SU-DHL-6 (cell line): ENCODE measurements around the gene ZBTB44.

Experiments
- EZH2phosphoT487 ChIP-seq: fragments of 200-600 bp; sonication (generic), shearing (Covaris generic); conservative IDR thresholded peaks from 2 replicates; pipeline ENCODE4 v1.6.1; 2018; ENCODE audit warnings: mild to moderate bottlenecking, antibody characterized with exemption, low read length, moderate library complexity, mixed read lengths
- TF ChIP-seq, protein P1 (sequence below): fragments of 200-600 bp; sonication (generic); IDR thresholded peaks from one replicate; pipeline ENCODE4 v1.5.1; 2017; ENCODE audit warnings: antibody characterized with exemption, mild to moderate bottlenecking, low read length, moderate library complexity; ENCODE audit not compliant: insufficient read depth, poor library complexity, severe bottlenecking

GRCh38 chr11:130227373-130227772, 87.3 kb downstream of the ZBTB44 start:
- TF ChIP-seq, protein P1, sequence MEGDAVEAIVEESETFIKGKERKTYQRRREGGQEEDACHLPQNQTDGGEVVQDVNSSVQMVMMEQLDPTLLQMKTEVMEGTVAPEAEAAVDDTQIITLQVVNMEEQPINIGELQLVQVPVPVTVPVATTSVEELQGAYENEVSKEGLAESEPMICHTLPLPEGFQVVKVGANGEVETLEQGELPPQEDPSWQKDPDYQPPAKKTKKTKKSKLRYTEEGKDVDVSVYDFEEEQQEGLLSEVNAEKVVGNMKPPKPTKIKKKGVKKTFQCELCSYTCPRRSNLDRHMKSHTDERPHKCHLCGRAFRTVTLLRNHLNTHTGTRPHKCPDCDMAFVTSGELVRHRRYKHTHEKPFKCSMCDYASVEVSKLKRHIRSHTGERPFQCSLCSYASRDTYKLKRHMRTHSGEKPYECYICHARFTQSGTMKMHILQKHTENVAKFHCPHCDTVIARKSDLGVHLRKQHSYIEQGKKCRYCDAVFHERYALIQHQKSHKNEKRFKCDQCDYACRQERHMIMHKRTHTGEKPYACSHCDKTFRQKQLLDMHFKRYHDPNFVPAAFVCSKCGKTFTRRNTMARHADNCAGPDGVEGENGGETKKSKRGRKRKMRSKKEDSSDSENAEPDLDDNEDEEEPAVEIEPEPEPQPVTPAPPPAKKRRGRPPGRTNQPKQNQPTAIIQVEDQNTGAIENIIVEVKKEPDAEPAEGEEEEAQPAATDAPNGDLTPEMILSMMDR: no peak
- no peak for TF ChIP-seq EZH2phosphoT487
